ENCODE results near the gene PACRG. TPM values are rescaled to one million over a fixed set of nuclear protein-coding genes. Genes with fewer than 3 reads are reported as not detected.

PACRG gene
- polyA plus RNA-seq, 1 of the 3 experiments (the other 2 are of a cell fraction) = 0.56 TPM

DNA sequence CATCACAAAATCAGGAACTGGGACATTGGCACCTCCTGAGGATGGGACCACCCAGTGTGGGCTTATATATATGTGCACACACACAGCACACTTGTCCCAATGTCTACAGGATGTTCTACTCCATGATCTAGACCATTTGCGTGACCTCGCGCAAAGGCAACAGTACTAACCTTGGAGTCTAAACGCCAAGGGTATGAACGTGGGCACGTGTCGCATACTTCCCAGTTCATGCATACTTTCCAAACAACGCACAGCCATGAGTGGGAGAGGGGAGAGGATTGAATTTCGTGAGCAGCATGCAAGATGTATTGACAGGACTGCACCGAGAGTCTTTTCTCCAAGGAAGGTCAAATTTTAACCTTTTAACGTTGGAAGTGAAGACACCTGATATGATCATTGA is 472.5 kb downstream of the PACRG start:
- no peaks in the 10 kb centered on the region for H3K36me3 ChIP-seq (replicated peaks in 1 of 2; ENCODE audit: control insufficient read depth in 1 of 2, insufficient read depth in 2 of 2, low read length in 1 of 2)
- no peak overlapping the region for H3K4me3 ChIP-seq (ENCODE audit: low read depth in 2 of 2, low read length in 1 of 2)
- DNase-seq = no peak
- no peak overlapping the region for H3K9ac ChIP-seq
- no peaks in the 10 kb centered on the region for H3K27me3 ChIP-seq (ENCODE audit: insufficient read depth)
- ChIA-PET CTCF (no interaction called here), POLR2A (no interaction called here)
- 73% methylated on average over 10 of the region's 11 CpGs for WGBS (ENCODE audit: low lambda C conversion rate)
- H3K27ac ChIP-seq (ENCODE audit: low read depth in 2 of 2, low read length in 1 of 2) = no peak overlapping the region
- H4K20me1 ChIP-seq (ENCODE audit: insufficient read depth) = no peaks in the 10 kb centered on the region
- H3K9me2 ChIP-seq = no peaks in the 10 kb centered on the region
- H2AFZ ChIP-seq (ENCODE audit: low read depth) = no peak overlapping the region
- H3K9me3 ChIP-seq = no peaks in the 10 kb centered on the region
- no peaks in the 10 kb centered on the region for H3K79me2 ChIP-seq (ENCODE audit: insufficient read depth)
- H3K4me2 ChIP-seq = no peak overlapping the region
- H3F3A ChIP-seq (replicated peaks; ENCODE audit: insufficient read depth) = no peaks in the 10 kb centered on the region
- TF ChIP-seq CHD2 (IDR thresholded peaks at IDR 0.05; ENCODE audit: low read length, partially characterized antibody) (no peak), EP300 (IDR thresholded peaks at IDR 0.05; ENCODE audit: borderline replicate concordance in 1 of 2, low read depth in 1 of 2, low read length in 1 of 2) (no peak), TAF1 (IDR thresholded peaks at IDR 0.05; ENCODE audit: borderline replicate concordance, low read depth, low read length) (no peak), JUND (IDR thresholded peaks at IDR 0.05) (no peak), TEAD4 (IDR thresholded peaks at IDR 0.05; ENCODE audit: borderline replicate concordance, insufficient read depth) (no peak), FOXM1 (IDR thresholded peaks at IDR 0.05; ENCODE audit: low read depth) (no peak), FOSL2 (IDR thresholded peaks at IDR 0.05; ENCODE audit: borderline replicate concordance, low read depth) (no peak), USF1 (IDR thresholded peaks at IDR 0.05; ENCODE audit: borderline replicate concordance, low read depth) (no peak), MXI1 (IDR thresholded peaks at IDR 0.05; ENCODE audit: low read depth, low read length) (no peak), SIN3A (IDR thresholded peaks at IDR 0.05; ENCODE audit: borderline replicate concordance, low read depth, low read length) (no peak), RXRA (IDR thresholded peaks at IDR 0.05; ENCODE audit: borderline replicate concordance, low read depth) (no peak), RCOR1 (IDR thresholded peaks at IDR 0.05; ENCODE audit: low read length) (no peak), IRF3 (IDR thresholded peaks at IDR 0.05; ENCODE audit: low read depth, low read length) (no peak), SMC3 (IDR thresholded peaks at IDR 0.05; ENCODE audit: low read depth, low read length) (no peak), CTCF (IDR thresholded peaks at IDR 0.05) (no peak), RAD21 (IDR thresholded peaks at IDR 0.05; ENCODE audit: low read length) (no peak), MEF2A (IDR thresholded peaks at IDR 0.05; ENCODE audit: borderline replicate concordance, low read depth) (no peak)
- TF ChIP-seq, protein P1, sequence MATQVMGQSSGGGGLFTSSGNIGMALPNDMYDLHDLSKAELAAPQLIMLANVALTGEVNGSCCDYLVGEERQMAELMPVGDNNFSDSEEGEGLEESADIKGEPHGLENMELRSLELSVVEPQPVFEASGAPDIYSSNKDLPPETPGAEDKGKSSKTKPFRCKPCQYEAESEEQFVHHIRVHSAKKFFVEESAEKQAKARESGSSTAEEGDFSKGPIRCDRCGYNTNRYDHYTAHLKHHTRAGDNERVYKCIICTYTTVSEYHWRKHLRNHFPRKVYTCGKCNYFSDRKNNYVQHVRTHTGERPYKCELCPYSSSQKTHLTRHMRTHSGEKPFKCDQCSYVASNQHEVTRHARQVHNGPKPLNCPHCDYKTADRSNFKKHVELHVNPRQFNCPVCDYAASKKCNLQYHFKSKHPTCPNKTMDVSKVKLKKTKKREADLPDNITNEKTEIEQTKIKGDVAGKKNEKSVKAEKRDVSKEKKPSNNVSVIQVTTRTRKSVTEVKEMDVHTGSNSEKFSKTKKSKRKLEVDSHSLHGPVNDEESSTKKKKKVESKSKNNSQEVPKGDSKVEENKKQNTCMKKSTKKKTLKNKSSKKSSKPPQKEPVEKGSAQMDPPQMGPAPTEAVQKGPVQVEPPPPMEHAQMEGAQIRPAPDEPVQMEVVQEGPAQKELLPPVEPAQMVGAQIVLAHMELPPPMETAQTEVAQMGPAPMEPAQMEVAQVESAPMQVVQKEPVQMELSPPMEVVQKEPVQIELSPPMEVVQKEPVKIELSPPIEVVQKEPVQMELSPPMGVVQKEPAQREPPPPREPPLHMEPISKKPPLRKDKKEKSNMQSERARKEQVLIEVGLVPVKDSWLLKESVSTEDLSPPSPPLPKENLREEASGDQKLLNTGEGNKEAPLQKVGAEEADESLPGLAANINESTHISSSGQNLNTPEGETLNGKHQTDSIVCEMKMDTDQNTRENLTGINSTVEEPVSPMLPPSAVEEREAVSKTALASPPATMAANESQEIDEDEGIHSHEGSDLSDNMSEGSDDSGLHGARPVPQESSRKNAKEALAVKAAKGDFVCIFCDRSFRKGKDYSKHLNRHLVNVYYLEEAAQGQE (IDR thresholded peaks at IDR 0.05; ENCODE audit: low read depth, low read length) = no peak
- no peaks in the 10 kb centered on the region for H3K4me1 ChIP-seq (ENCODE audit: control insufficient read depth in 1 of 2, insufficient read depth in 2 of 2, low read depth in 1 of 2, low read length in 1 of 2)
